ENCODE data around the gene LTBR.

LTBR gene

GRCh38 chr12:6367065-6367968 is 16.6 kb upstream of the LTBR start (continued):
- TF ChIP-seq CTCF (tag by site-specific recombination; IDR thresholded peaks at IDR 0.05): peak; percentile 33; the same call in 1 of the 2 replicates
- 0 out of 2 replicates have a peak, but pooled peaks have one; percentile 10 for TF ChIP-seq PATZ1 (tag by site-specific recombination; IDR thresholded peaks at IDR 0.05)
- TF ChIP-seq ZNF664 (tag by site-specific recombination; IDR thresholded peaks at IDR 0.05): peak; percentile 89
- no peak for TF ChIP-seq ZBTB7A (tag by site-specific recombination; IDR thresholded peaks at IDR 0.05; ENCODE audit: low read depth)
- peak; percentile 97 for TF ChIP-seq ZNF2 (tag by site-specific recombination; IDR thresholded peaks at IDR 0.05)

GRCh38 chr12:6367969-6368892 is 15.7 kb upstream of the LTBR start:
- Histone ChIP-seq H3K4me3 (ENCODE audit: low read depth, low read length) (no peak overlapping the region), H3K36me3 (ENCODE audit: control insufficient read depth in 2 of 2, insufficient read depth in 1 of 2, low read length in 2 of 2) (no peaks in the 10 kb centered on the region), H3K27ac (ENCODE audit: extremely low read depth, low read depth, low read length) (no peak overlapping the region), H3K4me1 (ENCODE audit: control insufficient read depth, insufficient read depth, low read length) (peaks cover 22% of the 10 kb centered on the region), H3K9me3 (ENCODE audit: control insufficient read depth, insufficient read depth, low read depth, low read length) (no peaks in the 10 kb centered on the region)
- ChIA-PET CTCF (interaction anchor here (0.6 to 1.0 kb wide), 8 partner anchors 12 to 459 kb away, joined by 3 to 4 read pairs (median 3); partner anchors contain the start of gene TNFRSF1A), POLR2A (interaction anchor here (0.6 to 1.3 kb wide), 5 partner anchors 32 to 356 kb away, joined by 3 to 6 read pairs (median 5); partner anchors contain the start of genes COPS7A, GAPDH and ZNF384)
- TF ChIP-seq SP7 (tag by site-specific recombination; IDR thresholded peaks at IDR 0.05) (no peak), ZNF510 (tag by site-specific recombination; IDR thresholded peaks at IDR 0.05; ENCODE audit: insufficient replicate concordance) (no peak), ZNF664 (tag by site-specific recombination; IDR thresholded peaks at IDR 0.05) (peak; percentile 67)

GRCh38 chr12:6368906-6369525 is 14.9 kb upstream of the LTBR start:
- H3K36me3 ChIP-seq (ENCODE audit: control insufficient read depth in 2 of 2, insufficient read depth in 1 of 2, low read length in 2 of 2): no peaks in the 10 kb centered on the region
- H3K4me3 ChIP-seq (ENCODE audit: low read depth, low read length): no peak overlapping the region
- CTCF ChIA-PET: interaction anchor here (0.6 to 1.8 kb wide), 3 partner anchors 8 to 84 kb away, joined by 3 to 5 read pairs (median 4); no protein-coding TSS in a partner anchor
- peaks cover 18% of the 10 kb centered on the region for H3K4me1 ChIP-seq (ENCODE audit: control insufficient read depth, insufficient read depth, low read length)
- no peaks in the 10 kb centered on the region for H3K9me3 ChIP-seq (ENCODE audit: control insufficient read depth, insufficient read depth, low read depth, low read length)
- H3K27ac ChIP-seq (ENCODE audit: extremely low read depth, low read depth, low read length): no peak overlapping the region
- POLR2A ChIA-PET: interaction anchor here (0.6 to 1.3 kb wide), 3 partner anchors 165 to 355 kb away, joined by 3 to 6 read pairs (median 5); partner anchors contain the start of genes COPS7A, GAPDH and ZNF384
- TF ChIP-seq MZF1 (tag by site-specific recombination; IDR thresholded peaks at IDR 0.05; ENCODE audit: borderline replicate concordance) (no peak), EGR2 (tag by site-specific recombination; IDR thresholded peaks at IDR 0.05; ENCODE audit: low read depth) (peak; percentile 97), ZNF600 (tag by site-specific recombination; IDR thresholded peaks at IDR 0.05) (no peak), ZNF350 (tag by site-specific recombination; IDR thresholded peaks at IDR 0.05) (no peak), ZNF585B (tag by site-specific recombination; IDR thresholded peaks at IDR 0.05) (no peak), ZNF670 (tag by site-specific recombination; IDR thresholded peaks at IDR 0.05; ENCODE audit: low read depth) (no peak), ZNF596 (tag by site-specific recombination; IDR thresholded peaks at IDR 0.05) (no peak), PRDM4 (tag by site-specific recombination; IDR thresholded peaks at IDR 0.05) (no peak), ZNF132 (tag by site-specific recombination; IDR thresholded peaks at IDR 0.05; ENCODE audit: borderline replicate concordance) (no peak), ZNF426 (tag by site-specific recombination; IDR thresholded peaks at IDR 0.05) (no peak), REST (tag by site-specific recombination; IDR thresholded peaks at IDR 0.05) (no peak)
